ENCODE measurements around the gene SLC29A4. TPM values are rescaled to one million over a fixed set of nuclear protein-coding genes. Genes with fewer than 3 reads are reported as not detected.

The SLC29A4 gene
- total RNA-seq, 1 experiment from 2014 or later: 27.7 TPM

DNA sequence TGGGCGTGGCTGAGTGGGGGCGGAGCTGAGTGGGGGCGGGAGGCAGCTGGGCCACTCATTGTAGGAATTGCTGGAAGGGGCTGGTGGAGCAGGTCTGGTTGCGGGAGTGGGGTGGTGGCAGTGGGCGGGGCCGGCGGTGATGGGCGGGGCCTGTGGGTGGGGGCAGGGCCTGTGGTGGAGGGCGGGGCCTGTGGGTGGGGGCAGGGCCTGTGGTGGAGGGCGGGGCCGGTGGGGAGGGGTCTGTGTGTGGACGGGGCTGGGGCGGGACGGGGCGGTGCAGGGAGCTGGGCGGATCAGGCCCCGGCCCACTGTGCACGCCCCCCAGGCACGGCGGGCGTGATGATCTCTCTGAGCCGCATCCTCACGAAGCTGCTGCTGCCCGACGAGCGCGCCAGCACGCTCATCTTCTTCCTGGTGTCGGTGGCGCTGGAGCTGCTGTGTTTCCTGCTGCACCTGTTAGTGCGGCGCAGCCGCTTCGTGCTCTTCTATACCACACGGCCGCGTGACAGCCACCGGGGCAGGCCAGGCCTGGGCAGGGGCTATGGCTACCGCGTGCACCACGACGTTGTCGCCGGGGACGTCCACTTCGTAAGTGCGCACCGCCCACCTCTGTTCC, 14.0 kb downstream of the SLC29A4 start:
- H3K27ac ChIP-seq (ENCODE audit: low read depth, low read length, poor library complexity, severe bottlenecking): no peak overlapping the region
- ChIA-PET POLR2A (ENCODE audit: low non-redundant PET) (no interaction called here), CTCF (no interaction called here)
- TF ChIP-seq, protein P1, sequence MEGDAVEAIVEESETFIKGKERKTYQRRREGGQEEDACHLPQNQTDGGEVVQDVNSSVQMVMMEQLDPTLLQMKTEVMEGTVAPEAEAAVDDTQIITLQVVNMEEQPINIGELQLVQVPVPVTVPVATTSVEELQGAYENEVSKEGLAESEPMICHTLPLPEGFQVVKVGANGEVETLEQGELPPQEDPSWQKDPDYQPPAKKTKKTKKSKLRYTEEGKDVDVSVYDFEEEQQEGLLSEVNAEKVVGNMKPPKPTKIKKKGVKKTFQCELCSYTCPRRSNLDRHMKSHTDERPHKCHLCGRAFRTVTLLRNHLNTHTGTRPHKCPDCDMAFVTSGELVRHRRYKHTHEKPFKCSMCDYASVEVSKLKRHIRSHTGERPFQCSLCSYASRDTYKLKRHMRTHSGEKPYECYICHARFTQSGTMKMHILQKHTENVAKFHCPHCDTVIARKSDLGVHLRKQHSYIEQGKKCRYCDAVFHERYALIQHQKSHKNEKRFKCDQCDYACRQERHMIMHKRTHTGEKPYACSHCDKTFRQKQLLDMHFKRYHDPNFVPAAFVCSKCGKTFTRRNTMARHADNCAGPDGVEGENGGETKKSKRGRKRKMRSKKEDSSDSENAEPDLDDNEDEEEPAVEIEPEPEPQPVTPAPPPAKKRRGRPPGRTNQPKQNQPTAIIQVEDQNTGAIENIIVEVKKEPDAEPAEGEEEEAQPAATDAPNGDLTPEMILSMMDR (conservative IDR thresholded peaks at IDR 0.05; ENCODE audit: low read depth, low read length): no peak
- no peak for TF ChIP-seq EZH2 (IDR thresholded peaks at IDR 0.05; ENCODE audit: borderline replicate concordance, low read depth, low read length, poor library complexity, severe bottlenecking)
- H3K9me3 ChIP-seq (ENCODE audit: low read depth, low read length, poor library complexity, severe bottlenecking): no peaks in the 10 kb centered on the region
- no peak overlapping the region for H3K4me3 ChIP-seq (ENCODE audit: low read depth, low read length, poor library complexity, severe bottlenecking)
- H3K36me3 ChIP-seq (ENCODE audit: insufficient read depth, low read length, poor library complexity, severe bottlenecking): peaks cover 9% of the 10 kb centered on the region
- no TSS peak for BruUV-seq (replicated peaks)
- no peaks in the 10 kb centered on the region for H3K27me3 ChIP-seq (replicated peaks; ENCODE audit: insufficient read depth, low read depth, low read length, poor library complexity)
- DNase-seq (ENCODE audit: low spot score): peak; percentile 58
- no peaks in the 10 kb centered on the region for H3K4me1 ChIP-seq (ENCODE audit: insufficient read depth, low read length, poor library complexity, severe bottlenecking)
- intact Hi-C loops (cut with micrococcal nuclease; ENCODE audit: unreplicated experiment): no loop called here

DNA sequence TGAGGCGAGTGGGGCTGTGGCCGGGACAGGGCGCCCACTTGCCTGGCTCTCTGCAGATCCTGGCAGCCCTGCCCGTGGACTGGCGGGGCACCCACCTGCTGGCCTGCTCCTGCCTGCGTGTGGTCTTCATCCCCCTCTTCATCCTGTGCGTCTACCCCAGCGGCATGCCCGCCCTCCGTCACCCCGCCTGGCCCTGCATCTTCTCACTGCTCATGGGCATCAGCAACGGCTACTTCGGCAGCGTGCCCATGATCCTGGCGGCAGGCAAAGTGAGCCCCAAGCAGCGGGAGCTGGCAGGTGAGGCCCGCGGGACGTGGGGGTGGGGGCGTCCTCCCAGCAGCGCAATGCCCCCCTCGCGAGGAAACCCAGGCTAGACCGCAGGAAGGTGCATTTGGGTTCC, 17.6 kb downstream of the SLC29A4 start:
- Histone ChIP-seq H3K4me1 (ENCODE audit: insufficient read depth, low read length, poor library complexity, severe bottlenecking) (no peaks in the 10 kb centered on the region), H3K27ac (ENCODE audit: low read depth, low read length, poor library complexity, severe bottlenecking) (no peak overlapping the region), H3K36me3 (ENCODE audit: insufficient read depth, low read length, poor library complexity, severe bottlenecking) (peaks cover 3% of the 10 kb centered on the region), H3K9me3 (ENCODE audit: low read depth, low read length, poor library complexity, severe bottlenecking) (no peaks in the 10 kb centered on the region), H3K27me3 (replicated peaks; ENCODE audit: insufficient read depth, low read depth, low read length, poor library complexity) (no peaks in the 10 kb centered on the region), H3K4me3 (ENCODE audit: low read depth, low read length, poor library complexity, severe bottlenecking) (no peak overlapping the region)
- no peak for TF ChIP-seq EZH2 (IDR thresholded peaks at IDR 0.05; ENCODE audit: borderline replicate concordance, low read depth, low read length, poor library complexity, severe bottlenecking)
- TF ChIP-seq, protein P1 (conservative IDR thresholded peaks at IDR 0.05; ENCODE audit: low read depth, low read length): no peak
- intact Hi-C loops (cut with micrococcal nuclease; ENCODE audit: unreplicated experiment): no loop called here
- no TSS peak for BruUV-seq (replicated peaks)
- CTCF ChIA-PET: no interaction called here
- DNase-seq (ENCODE audit: low spot score): no peak
- POLR2A ChIA-PET (ENCODE audit: low non-redundant PET): no interaction called here

DNA sequence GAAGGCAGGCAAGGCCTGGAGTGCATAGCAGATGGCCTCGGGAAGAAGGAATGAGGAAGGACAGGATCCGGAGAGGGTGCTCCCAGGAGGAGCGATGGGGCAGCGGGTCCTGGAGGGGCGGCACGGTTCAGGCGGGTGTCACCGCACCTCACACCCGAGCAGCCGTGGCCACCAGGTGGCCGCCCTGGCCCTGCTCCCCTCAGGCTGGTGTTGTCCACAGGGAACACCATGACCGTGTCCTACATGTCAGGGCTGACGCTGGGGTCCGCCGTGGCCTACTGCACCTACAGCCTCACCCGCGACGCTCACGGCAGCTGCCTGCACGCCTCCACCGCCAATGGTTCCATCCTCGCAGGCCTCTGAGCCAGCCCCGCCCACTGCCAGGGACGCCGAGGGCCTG, 19.8 kb downstream of the SLC29A4 start:
- TF ChIP-seq EZH2 (IDR thresholded peaks at IDR 0.05; ENCODE audit: borderline replicate concordance, low read depth, low read length, poor library complexity, severe bottlenecking): no peak
- TF ChIP-seq, protein P1 (conservative IDR thresholded peaks at IDR 0.05; ENCODE audit: low read depth, low read length): no peak
- Histone ChIP-seq H3K36me3 (ENCODE audit: insufficient read depth, low read length, poor library complexity, severe bottlenecking) (peaks cover 5% of the 10 kb centered on the region), H3K27me3 (replicated peaks; ENCODE audit: insufficient read depth, low read depth, low read length, poor library complexity) (no peaks in the 10 kb centered on the region), H3K4me1 (ENCODE audit: insufficient read depth, low read length, poor library complexity, severe bottlenecking) (no peaks in the 10 kb centered on the region), H3K27ac (ENCODE audit: low read depth, low read length, poor library complexity, severe bottlenecking) (no peak overlapping the region), H3K9me3 (ENCODE audit: low read depth, low read length, poor library complexity, severe bottlenecking) (no peaks in the 10 kb centered on the region), H3K4me3 (ENCODE audit: low read depth, low read length, poor library complexity, severe bottlenecking) (no peak overlapping the region)
- DNase-seq (ENCODE audit: low spot score): no peak
- ChIA-PET CTCF (no interaction called here), POLR2A (ENCODE audit: low non-redundant PET) (no interaction called here)
- no TSS peak for BruUV-seq (replicated peaks)
- intact Hi-C loops (cut with micrococcal nuclease; ENCODE audit: unreplicated experiment): no loop called here

Measured in A673 (cell line).